Ectodermal cell (in vitro differentiated cells): ENCODE results near the gene ZFHX3.

Experiments used
- H3K27ac ChIP-seq: 2 replicates; pipeline ENCODE4 v1.7.0; 2013; ENCODE audit warnings: mild to moderate bottlenecking, low read depth, low read length; ENCODE audit not compliant: insufficient read depth, poor library complexity, severe bottlenecking
- H3K27me3 ChIP-seq: 2 replicates; pipeline ENCODE4 v1.7.0; 2013; ENCODE audit warnings: mild to moderate bottlenecking, low read length; ENCODE audit not compliant: insufficient read depth, control insufficient read depth, poor library complexity, severe bottlenecking
- H3K36me3 ChIP-seq: one replicate; pipeline ENCODE4 v1.7.0; 2013; ENCODE audit warnings: low read length; ENCODE audit not compliant: control insufficient read depth, insufficient read depth
- H3K4me1 ChIP-seq: one replicate; pipeline ENCODE4 v1.7.0; 2013; ENCODE audit warnings: low read length; ENCODE audit not compliant: control insufficient read depth, insufficient read depth
- H3K4me3 ChIP-seq: 2 replicates; pipeline ENCODE4 v1.7.0; 2013; ENCODE audit warnings: low read depth, low read length, control low read depth; ENCODE audit not compliant: insufficient read depth
- H3K9me3 ChIP-seq: 2 replicates; pipeline ENCODE4 v1.7.0; 2013; ENCODE audit warnings: mild to moderate bottlenecking, low read length, moderate library complexity; ENCODE audit not compliant: control insufficient read depth
- WGBS, 2 experiments: methylation state at CpG; one replicate each; pipeline ENCODE4 v1.1.7; 2013; ENCODE audit warnings: missing lambda C conversion rate in 2 of 2; 5-methylcytosine and 5-hydroxymethylcytosine counted together

The ZFHX3 gene

GRCh38 chr16:72805486-72805885, 242.4 kb downstream of the ZFHX3 start:
- Histone ChIP-seq H3K27me3 (no peaks in the 10 kb centered on the region), H3K4me1 (no peaks in the 10 kb centered on the region), H3K4me3 (no peak overlapping the region), H3K27ac (no peak overlapping the region), H3K9me3 (no peaks in the 10 kb centered on the region), H3K36me3 (no peaks in the 10 kb centered on the region)
- 94 to 95% methylated on average over 3 of the region's 3 CpGs for WGBS, 2 experiments

DNA sequence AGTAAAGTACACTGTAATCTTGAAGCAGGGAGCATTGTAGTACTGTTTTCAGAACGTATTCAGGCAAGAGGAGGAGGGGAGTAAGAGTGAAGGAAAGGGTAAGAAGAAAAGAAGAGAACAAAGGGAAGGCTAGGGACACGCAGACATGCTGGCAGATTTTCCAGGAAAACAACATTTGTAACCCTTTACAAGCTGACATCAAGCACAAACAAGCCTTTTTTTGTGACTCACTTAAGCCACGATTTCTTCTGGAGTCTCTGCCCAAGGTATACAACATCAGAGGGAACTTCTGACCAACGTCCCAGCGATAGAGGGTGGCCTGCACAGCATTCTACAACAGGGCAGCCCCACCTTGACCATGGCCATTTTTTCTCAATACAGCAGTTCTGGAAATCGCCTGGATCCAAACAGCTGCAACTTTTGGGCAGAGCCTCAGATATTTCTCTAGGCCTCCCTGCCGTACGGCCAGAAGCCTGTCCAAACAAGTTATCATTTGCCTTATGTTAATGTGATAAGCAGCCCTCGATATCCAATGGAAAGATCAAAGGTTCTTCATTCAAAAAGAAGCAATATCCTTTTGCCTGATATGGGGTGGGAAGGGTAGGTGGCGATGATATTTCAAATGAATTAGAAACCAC, 247.3 kb downstream of the ZFHX3 start:
- Histone ChIP-seq H3K4me3 (no peak overlapping the region), H3K4me1 (no peaks in the 10 kb centered on the region), H3K27me3 (no peaks in the 10 kb centered on the region), H3K9me3 (no peaks in the 10 kb centered on the region), H3K27ac (no peak overlapping the region), H3K36me3 (peaks cover 11% of the 10 kb centered on the region)
- WGBS, 2 experiments, result 74% methylated on average over 9 to 10 of the region's 10 CpGs

- no peaks in the 10 kb centered on the region for H3K9me3 ChIP-seq
- WGBS, 2 experiments, result 94% methylated on average over 7 of the region's 7 CpGs
- H3K4me3 ChIP-seq, result no peak overlapping the region
- H3K27ac ChIP-seq, result no peak overlapping the region
- H3K4me1 ChIP-seq, result no peaks in the 10 kb centered on the region
- no peaks in the 10 kb centered on the region for H3K27me3 ChIP-seq
- H3K36me3 ChIP-seq, result peaks cover 13% of the 10 kb centered on the region
Measured at GRCh38 chr16:72798264-72798663, 249.7 kb downstream of the ZFHX3 start.

DNA sequence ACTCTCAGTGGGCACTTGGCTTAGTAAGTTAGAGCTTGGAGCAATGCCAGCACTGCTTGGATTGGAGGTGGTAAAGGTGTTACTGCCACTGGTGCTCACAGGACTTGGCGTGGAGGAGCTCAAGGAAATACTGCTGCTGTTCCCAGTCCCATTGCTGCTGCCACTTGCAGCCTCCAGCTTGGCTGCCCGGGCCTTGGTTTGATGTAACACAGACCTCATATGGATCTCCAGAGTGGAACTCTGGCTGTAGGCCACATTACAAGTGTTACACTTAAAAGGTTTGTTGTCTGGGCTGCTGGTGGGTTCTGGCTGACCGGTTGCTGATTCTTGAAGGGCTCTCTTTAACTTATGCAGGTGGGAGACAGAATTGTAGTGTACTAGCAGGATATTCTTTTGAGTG, 250.3 kb downstream of the ZFHX3 start:
- Histone ChIP-seq H3K4me3 (no peak overlapping the region), H3K27me3 (no peaks in the 10 kb centered on the region), H3K9me3 (no peaks in the 10 kb centered on the region), H3K4me1 (no peaks in the 10 kb centered on the region), H3K27ac (no peak overlapping the region), H3K36me3 (peaks cover 13% of the 10 kb centered on the region)
- WGBS, 2 experiments, result 92 to 95% methylated on average over 3 of the region's 3 CpGs

- WGBS, 2 experiments, result 97% methylated on average over 18 of the region's 18 CpGs
- Histone ChIP-seq H3K27me3 (no peaks in the 10 kb centered on the region), H3K4me3 (no peak overlapping the region), H3K9me3 (no peaks in the 10 kb centered on the region), H3K4me1 (no peaks in the 10 kb centered on the region), H3K36me3 (peaks cover 13% of the 10 kb centered on the region), H3K27ac (no peak overlapping the region)
Measured at GRCh38 chr16:72796222-72796621, 251.7 kb downstream of the ZFHX3 start.

- H3K27me3 ChIP-seq, result no peaks in the 10 kb centered on the region
- WGBS, 2 experiments, result 93 to 96% methylated on average over 9 of the region's 9 CpGs
- H3K4me3 ChIP-seq, result no peak overlapping the region
- no peaks in the 10 kb centered on the region for H3K9me3 ChIP-seq
- peaks cover 13% of the 10 kb centered on the region for H3K36me3 ChIP-seq
- H3K27ac ChIP-seq, result no peak overlapping the region
- H3K4me1 ChIP-seq, result no peaks in the 10 kb centered on the region
Measured at GRCh38 chr16:72794986-72795385, 252.9 kb downstream of the ZFHX3 start.

- Histone ChIP-seq H3K4me3 (no peak overlapping the region), H3K36me3 (peaks cover 13% of the 10 kb centered on the region), H3K27me3 (no peaks in the 10 kb centered on the region), H3K4me1 (peaks cover 2% of the 10 kb centered on the region), H3K27ac (no peak overlapping the region), H3K9me3 (no peaks in the 10 kb centered on the region)
- 95% methylated on average over 13 of the region's 13 CpGs for WGBS, 2 experiments
Measured at GRCh38 chr16:72794319-72794718, 253.6 kb downstream of the ZFHX3 start.

GRCh38 chr16:72793716-72794115, 254.2 kb downstream of the ZFHX3 start:
- no peaks in the 10 kb centered on the region for H3K9me3 ChIP-seq
- peaks cover 4% of the 10 kb centered on the region for H3K4me1 ChIP-seq
- 95 to 97% methylated on average over 12 of the region's 12 CpGs for WGBS, 2 experiments
- peaks cover 13% of the 10 kb centered on the region for H3K36me3 ChIP-seq
- H3K27me3 ChIP-seq, result no peaks in the 10 kb centered on the region
- H3K4me3 ChIP-seq, result no peak overlapping the region
- no peak overlapping the region for H3K27ac ChIP-seq

DNA sequence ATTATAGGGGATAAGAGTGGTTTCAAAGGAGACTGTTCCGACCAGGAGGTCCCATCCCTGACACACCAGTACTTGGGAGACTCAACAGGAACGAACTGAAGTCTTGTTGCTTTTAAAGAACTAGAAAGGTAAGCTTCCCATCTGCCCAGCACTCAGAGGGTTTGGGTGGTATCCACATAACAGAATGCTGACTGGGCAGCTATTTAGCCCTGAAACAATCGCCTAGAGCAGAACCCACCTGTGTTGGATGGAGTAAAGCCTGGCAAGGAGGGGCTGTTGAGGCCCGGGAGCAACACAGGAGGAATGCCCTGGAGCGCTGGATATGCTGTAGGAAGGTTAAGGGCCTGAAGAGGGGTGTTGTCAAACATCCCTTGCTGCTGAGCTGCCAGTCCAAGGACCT, 254.9 kb downstream of the ZFHX3 start:
- WGBS, 2 experiments, result 96 to 98% methylated on average over 5 of the region's 5 CpGs
- H3K27ac ChIP-seq, result no peak overlapping the region
- H3K36me3 ChIP-seq, result peaks cover 9% of the 10 kb centered on the region
- H3K9me3 ChIP-seq, result no peaks in the 10 kb centered on the region
- H3K4me3 ChIP-seq, result no peak overlapping the region
- peaks cover 11% of the 10 kb centered on the region for H3K4me1 ChIP-seq
- H3K27me3 ChIP-seq, result no peaks in the 10 kb centered on the region

DNA sequence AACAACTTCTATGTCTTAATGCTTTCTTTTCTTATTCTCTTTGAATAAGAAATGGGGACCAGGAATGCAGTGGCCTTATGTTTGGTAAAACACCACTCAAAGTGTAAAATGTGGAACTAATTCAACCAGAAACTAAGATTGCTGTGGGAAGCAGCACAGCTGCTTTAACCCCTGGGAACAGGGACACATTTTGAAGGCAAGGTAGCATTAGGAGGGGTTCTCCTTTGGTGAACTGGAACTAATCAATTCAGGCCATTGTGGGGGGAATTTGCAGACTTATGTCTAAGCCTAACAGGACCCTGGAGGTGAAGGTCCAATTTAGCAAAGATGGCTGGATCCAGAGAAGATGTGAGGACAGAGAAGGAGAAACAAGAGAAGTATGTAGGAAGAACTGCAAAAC, 256.1 kb downstream of the ZFHX3 start:
- H3K27me3 ChIP-seq, result no peaks in the 10 kb centered on the region
- H3K4me3 ChIP-seq, result no peak overlapping the region
- H3K4me1 ChIP-seq, result peaks cover 13% of the 10 kb centered on the region
- peaks cover 2% of the 10 kb centered on the region for H3K36me3 ChIP-seq
- no peak overlapping the region for H3K27ac ChIP-seq
- no peaks in the 10 kb centered on the region for H3K9me3 ChIP-seq

DNA sequence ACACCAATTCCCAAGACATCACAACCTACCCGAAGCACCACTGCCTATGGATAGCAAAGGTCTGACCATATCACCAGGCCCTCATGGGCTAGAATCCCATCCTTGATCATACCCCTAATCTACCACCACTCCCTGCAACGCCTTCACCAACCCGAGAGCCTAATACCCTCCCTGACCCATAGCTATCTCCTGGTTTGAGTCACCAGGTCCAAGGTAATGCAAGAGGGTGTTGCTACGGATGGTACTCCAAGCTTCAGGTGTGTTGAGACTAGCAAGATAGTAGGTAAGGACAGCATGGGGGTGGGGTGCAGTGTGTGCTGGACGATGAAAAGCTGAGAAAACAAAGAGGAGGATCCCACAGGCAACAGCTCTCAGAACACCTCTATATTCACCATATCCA, 258.0 kb downstream of the ZFHX3 start:
- WGBS, 2 experiments, result 92 to 95% methylated on average over 5 of the region's 5 CpGs
- Histone ChIP-seq H3K4me3 (no peak overlapping the region), H3K9me3 (no peaks in the 10 kb centered on the region), H3K27ac (no peak overlapping the region), H3K27me3 (no peaks in the 10 kb centered on the region), H3K36me3 (peaks cover 2% of the 10 kb centered on the region), H3K4me1 (peaks cover 27% of the 10 kb centered on the region)
